GM18499 (cell line): ENCODE measurements around the gene PSMC5.
"Not testable (repeated sequence)": the region's sequence is repeated elsewhere in the genome, so short reads cannot be mapped to it uniquely, and the experiment has no call there.

Source experiments
- ATAC-seq: cut with Tn5 transposase; IDR thresholded peaks from one replicate; pipeline ENCODE4 v1.9.1; 2021; ENCODE audit warnings: moderate number of reproducible peaks; ENCODE audit not compliant: insufficient read depth, unreplicated experiment

The PSMC5 gene

DNA sequence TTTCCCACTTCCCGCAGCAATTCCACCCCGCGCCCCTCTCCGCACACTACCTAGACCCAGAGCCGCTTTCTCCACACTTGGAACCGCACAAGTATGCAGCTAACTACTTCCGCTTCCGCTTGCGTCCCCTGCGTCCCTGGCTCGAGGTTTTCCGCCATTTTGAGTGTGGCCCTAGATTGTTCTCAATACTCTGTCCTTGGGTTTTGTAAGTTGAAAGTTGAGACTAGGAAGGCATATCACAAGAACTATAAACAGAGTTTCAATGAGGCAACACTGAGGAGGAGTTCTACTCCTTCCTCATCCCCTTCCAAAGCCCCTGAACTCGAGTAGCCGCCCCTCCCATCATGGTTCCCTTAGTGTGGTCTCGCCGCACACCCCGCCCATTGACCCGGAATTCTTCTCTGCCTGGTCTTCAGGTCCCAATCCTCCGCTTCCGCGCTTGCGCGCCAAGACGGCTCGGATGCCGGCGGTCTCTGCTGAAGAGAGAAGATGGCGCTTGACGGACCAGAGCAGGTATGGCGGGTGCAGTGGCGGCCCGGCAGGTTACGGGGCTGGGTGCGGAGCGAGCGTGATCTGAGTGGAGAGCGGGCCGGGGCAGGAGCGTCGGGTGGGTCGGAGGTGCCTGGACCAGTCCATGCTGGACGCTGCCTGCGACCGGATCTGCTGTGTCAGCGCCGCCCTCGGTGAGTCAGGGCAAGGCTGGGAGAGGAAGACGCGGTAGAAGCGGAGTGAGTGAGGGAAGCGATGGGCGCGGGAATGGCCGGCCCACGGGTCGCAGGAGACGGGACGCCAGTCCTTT is at the start of gene PSMC5, which contains the start of gene FTSJ3:
Gene PSMC5 (plus strand): TSS at position 430 of the 799 bp plus-strand sequence. CDS start 60 bp downstream, at position 490.
Gene FTSJ3 (minus strand): TSS at position 662 of the 799 bp plus-strand sequence. CDS start 761 bp downstream, outside the sequence.
- peak; percentile 66 for ATAC-seq

DNA sequence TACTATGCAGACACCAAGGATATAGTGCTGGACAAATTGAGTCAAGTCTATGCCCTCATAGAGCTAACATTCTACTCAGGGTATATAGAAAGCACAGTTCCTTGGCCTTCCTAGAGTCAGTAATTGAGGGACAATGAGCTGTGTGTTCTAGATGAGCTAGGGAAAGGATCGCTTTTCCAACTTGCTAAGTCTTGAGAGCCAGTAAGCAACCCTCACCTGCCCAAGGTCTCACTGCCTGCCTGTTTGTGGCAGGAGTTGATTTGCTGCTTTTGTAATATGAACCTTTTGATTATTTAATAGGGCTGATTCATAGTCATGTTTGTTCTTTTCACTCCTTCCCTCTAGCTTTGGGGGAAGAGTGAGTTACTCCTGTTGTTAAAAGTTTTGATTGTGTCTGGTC is 46.7 kb upstream of the PSMC5 start:
- ATAC-seq = no peak

DNA sequence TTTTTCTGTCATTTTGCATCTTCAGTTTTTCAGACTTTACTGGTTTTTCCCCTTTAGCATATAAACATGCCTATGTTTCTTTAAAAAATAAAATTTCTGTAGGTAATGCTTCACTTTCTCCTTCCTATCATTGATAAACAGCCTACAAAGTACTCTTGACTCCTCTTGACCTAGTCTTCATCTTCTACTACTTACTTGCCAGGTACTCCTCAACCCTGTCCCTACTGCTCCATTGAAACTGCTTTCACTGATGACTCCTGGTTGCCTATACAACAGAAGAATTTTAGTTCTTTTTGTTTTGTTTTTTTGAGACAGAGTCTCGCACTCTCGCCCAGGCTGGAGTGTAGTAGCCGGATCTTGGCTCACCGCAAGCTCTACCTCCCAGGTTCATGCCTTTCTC is 46.3 kb upstream of the PSMC5 start:
- no peak for ATAC-seq

DNA sequence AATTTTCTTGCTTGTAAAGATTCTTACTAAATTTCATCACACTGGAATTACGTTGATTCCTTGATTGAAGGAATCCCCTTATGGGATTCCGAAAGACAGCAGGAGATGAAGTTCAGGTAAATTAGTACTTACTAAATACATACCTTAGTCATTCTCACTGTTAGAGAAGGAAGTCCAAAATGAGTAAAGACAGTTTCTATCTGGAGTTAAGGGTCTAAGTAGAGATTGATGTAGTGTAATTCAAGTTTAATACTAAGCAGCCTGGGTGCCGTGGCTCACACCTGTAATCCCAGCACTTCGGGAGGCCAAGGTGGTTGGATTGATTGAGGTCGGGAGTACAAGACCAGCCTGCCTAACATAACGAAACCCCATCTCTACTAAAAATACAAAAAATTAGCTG is 43.7 kb upstream of the PSMC5 start:
- no peak for ATAC-seq

DNA sequence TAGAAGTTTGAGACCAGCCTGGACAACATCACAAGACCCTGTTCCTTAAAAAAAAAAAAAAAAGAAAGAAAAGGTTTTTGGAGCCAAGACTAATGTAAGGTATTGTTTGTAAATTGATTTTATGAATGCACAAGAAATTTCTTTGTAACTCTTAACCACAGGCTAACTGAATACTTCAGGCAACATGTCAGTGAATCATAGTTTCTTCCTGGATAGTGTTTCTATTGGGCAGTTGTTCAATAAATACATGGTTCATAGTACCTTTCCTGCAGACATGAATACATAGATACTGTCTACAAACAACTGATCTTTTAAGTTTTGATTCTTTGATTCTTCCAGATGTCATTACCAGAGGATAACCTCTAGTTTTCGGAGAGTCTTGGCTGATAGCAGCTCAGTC is 41.7 kb upstream of the PSMC5 start:
- no peak for ATAC-seq

DNA sequence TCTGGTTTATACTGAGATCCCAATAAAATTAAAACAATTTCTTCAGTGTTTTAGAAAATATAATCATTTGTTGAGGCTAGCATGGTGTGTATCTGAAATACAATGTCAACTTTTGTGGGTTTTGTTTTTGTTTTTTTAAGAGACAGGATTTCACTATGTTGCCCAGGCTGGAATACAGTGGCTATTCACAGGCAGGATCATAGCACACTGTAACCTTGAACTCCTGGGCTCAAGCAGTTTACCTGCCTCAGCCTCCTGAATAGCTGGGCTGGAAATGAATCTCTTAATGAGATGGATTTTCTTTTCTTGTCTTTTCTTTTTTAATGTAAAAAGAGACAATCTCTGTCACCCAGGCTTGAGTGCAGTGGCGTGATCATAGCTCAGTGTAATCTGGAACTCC is 41.1 kb upstream of the PSMC5 start:
- ATAC-seq = no peak

DNA sequence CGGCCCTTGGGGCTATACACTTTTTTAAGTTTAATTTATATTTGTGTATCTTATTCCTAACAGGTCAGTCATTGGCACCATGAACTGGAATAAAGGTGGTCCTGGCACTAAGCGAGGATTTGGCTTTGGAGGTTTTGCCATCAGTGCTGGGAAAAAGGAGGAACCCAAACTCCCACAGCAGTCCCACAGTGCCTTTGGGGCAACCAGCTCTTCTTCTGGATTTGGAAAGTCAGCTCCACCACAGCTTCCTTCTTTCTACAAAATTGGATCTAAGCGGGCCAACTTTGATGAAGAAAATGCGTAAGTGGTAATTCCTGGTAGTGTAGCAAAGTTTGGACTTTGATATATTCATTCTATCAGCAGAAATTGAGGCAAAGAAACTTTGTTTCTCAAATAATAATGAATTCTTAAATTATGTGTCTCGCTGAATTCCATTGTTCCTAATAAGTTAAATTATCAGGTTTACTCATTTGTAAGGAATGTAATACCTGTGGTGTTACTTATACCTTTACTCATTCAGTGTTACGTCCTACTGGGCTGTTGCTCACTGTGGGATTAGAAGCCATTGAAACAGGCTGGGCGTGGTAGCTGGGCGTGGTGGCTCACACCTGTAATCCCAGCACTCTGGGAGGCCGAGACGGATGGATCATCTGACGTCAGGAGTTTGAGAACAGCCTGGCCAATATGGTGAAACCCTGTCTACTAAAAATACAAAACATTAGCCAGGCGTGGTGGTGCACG is 40.1 kb upstream of the PSMC5 start:
- ATAC-seq = no peak

DNA sequence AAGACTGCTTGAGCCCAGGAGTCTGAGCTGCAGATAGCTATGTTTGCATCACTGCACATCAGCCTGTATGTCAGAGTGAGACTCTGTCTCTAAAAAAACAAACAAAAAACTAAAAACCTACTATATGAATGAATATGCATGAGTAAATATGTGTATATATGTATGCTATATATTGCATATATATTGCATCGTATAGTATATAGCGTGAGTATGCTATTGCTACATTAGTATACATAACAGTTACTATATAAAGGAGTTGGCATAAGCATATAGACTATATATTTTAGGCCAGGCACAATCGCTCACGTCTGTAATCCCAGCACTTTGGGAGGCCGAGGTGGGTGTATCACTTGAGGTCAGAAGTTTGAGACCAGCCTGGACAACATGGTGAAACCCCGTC is 37.2 kb upstream of the PSMC5 start:
- no peak for ATAC-seq

DNA sequence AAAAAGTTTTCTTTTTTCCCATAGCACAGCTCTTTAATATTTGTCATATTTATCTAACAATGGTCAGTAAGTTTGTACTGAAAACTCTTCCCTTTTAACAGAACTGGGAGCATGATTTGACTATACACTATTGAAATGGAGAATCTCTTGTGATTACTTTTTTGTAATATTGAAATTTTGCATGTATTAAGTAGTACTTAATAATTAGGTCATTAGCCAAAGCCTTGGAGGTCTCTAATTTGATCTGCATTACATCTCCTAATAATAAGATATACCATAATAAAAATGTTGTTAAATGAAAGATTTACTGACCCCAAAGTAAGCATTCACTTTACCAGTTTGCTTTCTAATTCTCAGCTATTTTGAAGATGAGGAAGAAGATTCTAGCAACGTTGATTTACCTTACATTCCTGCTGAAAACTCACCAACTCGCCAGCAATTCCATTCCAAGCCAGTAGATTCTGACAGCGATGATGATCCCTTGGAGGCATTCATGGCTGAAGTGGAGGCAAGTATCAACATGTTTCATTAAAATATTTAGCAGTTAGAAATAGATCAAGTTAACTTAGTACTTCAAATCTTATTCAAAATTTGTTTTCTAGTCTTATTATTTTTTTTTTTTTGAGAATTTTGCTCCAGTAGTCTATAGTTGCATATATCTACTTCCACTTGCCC is 35.0 kb upstream of the PSMC5 start:
- no peak for ATAC-seq

DNA sequence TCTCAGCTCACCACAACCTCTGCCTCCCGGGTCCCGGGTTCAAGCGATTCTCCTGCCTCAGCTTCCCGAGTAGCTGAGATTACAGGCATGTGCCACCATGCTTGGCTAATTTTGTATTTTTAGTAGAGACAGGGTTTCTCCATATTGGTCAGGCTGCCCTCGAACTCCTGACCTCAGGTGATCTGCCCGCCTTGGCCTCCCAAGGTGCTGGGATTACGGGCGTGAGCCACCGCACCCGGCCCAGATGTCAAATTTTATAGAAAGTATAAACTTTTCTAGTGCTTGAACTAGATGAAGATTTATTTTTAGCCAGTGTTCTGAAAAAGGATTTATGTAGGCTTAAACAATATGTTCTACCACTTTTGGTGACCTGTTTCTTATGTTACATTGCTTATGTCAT is 30.9 kb upstream of the PSMC5 start:
- not testable (repeated sequence) for ATAC-seq

DNA sequence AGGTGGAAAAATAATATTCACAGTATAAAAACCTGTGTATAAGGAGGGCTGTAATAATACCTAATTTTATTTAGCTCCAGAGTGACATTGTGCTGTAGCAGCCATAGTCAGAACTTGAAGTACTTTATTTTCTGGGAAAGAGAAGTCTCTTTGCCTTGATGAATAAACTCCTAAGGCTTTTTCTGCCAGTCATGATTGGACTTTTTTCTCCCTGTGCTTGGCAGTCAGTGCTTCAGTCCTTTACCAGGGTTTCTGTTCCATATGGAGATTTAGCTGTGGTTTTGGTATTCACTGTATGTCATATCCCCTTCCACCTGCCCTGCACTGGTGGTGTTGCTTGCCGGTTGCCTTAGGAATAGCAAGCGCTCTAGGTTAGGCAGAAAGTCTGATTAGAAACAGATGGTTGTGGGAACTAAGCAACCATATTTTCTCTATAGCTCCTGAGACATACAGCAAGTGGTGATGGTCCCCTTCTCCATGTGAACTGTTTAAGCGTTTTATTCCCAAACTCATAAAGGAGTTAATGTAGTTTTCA is 28.6 kb upstream of the PSMC5 start:
- no peak for ATAC-seq

DNA sequence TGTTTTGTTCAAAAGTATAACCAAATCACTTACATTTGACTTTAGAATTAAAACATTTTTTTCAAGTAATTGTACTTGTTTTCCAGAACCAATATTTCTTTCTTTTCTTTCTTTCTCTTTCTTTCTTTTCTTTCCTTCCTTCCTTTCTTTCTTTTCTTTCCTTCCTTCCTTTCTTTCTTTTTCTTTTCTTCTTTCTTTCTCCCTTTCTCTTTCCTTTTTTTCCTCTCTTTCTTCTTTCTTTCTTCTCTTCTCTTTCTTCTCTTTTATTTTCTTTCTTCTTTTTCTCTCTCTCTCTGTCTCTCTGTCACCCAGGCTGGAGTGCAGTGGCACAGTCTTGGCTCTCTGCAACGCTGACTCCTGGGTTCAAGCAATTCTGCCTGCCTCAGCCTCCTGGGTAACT is 26.4 kb upstream of the PSMC5 start:
- ATAC-seq = no peak

DNA sequence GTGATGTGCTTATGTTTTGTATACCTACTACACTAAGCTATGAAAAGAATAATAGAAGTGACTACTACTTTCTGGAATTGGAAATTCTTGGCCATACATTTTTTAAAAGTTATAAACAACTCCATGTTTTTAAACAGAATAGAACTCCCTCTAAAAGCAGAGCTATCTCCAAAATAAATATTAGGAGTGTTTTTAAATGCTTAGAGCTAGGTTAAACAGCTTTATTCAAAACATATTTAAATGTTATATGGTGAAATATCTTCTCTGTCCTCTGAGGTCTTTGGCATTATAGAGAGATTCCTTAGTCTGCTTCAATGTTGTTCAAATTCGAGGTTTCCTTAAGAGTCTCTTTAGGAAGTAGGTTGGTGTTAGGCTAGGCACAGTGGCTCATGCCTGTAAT is 22.9 kb upstream of the PSMC5 start:
- ATAC-seq = no peak

DNA sequence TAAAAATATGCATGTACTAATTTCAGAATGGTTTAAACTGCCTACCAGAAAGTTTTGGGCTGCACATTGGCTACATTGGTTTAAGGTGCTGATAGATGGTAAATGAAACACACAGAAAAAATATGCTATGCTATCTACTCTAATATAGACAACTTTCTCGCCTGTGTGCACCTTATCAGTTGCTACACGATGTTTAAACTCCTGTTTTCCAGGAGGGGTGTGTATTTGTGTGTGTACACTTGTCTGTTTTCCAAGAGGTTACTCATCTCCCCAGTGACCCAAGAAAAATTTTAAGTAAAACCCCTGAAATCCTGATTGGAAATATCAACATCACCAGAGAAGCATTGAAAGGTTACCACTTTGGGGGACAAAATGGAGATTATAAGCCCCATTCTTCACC is 21.6 kb upstream of the PSMC5 start:
- ATAC-seq = no peak

DNA sequence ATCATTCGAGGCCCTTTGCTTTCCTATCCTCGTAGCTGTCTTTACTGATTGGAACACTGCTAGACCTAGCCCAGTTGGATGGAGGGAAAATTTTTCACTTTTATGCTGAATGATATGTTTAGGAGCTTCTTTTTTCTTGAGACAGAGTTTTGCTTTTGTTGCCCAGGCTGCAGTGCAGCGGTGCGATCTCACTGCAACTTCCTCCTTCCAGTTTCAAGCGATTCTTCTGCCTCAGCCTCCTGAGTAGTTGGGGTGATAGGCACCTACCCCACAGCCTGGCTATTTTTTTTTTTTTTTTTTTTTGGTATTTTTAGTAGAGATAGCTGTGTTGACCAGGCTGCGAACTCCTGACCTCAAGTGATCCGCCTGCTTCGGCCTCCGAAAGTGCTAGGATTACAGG is 17.3 kb upstream of the PSMC5 start:
- no peak for ATAC-seq

DNA sequence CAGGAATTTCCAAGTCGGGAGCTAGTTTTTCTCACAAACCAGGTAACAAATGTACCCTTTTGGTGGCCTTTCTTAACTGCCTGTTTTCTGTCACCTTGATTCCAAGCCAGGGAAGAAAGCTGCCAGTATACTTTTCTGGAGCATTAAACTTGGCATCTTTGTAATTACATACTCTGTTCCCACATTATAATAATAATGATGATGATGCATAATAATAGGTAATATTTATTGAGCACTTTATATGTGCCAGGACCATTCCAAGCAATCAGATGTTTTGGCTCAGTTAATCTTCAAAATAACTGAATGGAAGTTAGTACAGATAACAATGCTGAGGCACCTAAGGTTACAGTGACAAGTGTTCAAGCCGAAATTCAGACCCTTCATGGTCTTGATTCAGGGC is 11.1 kb upstream of the PSMC5 start:
- ATAC-seq = no peak

DNA sequence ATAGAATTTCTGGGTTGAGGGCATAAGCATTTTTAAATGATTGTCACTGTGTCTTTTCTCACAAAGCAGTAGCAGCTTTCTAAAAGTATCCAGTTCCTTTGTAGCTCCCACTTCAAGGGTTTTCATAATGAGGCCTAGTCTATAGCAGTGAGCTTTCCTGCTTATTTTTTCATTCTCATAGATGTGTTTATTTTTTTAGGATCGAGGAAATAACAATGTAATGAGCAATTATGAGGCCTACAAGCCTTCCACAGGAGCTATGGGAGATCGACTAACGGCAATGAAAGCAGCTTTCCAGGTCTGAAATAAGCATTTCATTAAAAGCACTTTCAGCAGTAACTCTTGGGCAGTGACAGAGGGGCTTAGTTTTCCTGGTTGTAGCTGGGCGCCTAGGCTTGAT is 10.6 kb upstream of the PSMC5 start:
- ATAC-seq = no peak

DNA sequence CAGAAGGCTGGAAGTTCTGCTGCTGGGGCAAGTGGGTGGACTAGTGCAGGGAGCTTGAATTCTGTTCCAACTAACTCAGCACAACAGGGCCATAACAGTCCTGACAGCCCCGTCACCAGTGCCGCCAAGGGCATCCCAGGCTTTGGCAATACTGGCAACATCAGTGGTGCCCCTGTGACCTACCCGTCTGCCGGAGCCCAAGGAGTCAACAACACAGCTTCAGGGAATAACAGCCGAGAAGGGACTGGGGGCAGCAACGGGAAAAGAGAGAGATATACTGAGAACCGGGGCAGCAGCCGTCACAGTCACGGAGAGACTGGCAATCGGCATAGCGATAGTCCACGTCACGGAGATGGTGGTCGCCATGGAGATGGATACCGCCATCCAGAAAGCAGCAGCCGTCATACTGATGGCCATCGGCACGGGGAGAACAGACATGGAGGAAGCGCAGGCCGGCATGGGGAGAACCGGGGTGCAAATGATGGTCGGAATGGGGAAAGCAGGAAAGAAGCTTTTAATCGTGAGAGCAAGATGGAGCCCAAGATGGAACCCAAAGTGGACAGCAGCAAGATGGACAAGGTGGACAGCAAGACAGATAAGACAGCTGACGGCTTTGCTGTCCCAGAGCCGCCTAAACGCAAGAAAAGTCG is 9.4 kb upstream of the PSMC5 start:
- ATAC-seq = no peak

DNA sequence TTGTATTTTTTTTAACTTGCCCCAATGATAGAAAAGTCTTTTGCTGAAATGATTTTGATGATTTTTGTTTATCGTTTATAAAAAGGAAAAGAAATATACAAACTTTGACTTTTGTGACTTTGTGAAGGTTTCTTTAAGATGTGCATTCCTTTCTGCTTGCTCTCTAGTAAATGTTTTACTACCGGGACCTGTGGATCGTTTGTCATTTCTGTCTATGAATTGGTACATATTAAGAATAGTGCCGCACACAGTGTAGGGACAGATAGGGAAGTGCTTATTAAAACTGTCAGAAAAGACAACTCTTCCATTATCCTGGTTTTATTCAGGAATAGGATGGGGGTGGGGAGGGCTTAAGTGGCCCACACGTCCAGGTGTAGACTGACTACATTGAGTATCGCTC is 8.1 kb upstream of the PSMC5 start:
- ATAC-seq = no peak
